GM18870 (cell line): ENCODE data around the gene TAF11L7.
"Not testable (repeated sequence)": the region's sequence is repeated elsewhere in the genome, so short reads cannot be mapped to it uniquely, and the experiment has no call there.

ENCODE experiments used
- ATAC-seq: cut with Tn5 transposase; IDR thresholded peaks from one replicate; pipeline ENCODE4 v1.9.1; 2021; ENCODE audit warnings: moderate library complexity; ENCODE audit not compliant: unreplicated experiment

The TAF11L7 gene

DNA sequence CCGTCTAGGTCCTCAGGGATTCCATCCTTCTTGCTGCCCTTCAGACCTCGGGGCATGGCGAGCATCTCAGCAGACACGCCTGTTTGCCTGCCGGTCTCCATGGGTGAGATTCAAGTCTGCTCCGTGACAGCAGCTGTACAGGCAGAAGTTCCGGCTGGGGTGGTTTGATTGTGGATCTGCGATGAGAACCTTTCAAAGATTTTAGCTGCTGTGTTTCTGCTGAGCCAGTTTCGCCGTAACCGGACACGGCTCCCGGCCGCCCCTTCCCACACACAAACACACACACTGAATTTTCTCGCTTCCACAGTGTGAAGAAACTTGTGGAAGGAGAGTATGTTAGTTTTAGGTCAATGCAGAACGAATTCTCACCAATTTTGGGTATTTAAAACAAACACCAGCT lies at the start of gene TAF11L7:
Gene TAF11L7, minus strand, starts transcription at position 101 of the 400 bp plus-strand sequence.
- ATAC-seq, result not testable (repeated sequence)

DNA sequence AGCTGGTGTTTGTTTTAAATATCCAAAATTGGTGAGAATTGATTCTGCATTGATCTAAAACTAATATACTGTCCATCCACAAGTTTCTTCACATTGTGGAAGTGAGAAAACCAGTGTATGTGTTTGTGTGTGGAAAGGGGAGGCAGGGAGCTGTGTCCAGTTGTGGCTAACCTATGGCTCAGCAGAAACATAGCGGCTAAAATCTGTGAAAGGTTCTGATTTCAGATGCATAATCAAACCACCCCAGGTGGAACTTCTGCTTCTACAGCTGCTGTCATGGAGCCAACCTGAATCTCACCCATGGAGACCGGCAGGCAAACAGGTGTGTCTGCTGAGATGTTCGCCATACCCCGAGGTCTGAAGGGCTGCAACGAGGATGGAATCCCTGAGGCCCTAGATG lies 48.6 kb upstream of the TAF11L7 start, which contains the start of gene TAF11L14:
Gene TAF11L14, plus strand, starts transcription at position 301 of the 400 bp plus-strand sequence.
- no peak for ATAC-seq

DNA sequence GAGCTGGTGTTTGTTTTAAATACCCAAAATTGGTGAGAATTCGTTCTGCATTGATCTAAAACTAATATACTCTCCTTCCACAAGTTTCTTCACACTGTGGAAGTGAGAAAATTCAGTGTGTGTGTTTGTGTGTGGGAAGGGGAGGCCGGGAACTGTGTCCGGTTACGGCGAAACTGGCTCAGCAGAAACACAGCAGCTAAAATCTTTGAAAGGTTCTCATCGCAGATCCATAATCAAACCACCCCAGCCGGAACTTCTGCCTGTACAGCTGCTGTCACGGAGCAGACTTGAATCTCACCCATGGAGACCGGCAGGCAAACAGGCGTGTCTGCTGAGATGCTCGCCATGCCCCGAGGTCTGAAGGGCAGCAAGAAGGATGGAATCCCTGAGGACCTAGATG lies 46.2 kb upstream of the TAF11L7 start, which contains the start of gene TAF11L13:
Gene TAF11L13, plus strand, starts transcription at position 301 of the 400 bp plus-strand sequence.
- not testable (repeated sequence) for ATAC-seq

DNA sequence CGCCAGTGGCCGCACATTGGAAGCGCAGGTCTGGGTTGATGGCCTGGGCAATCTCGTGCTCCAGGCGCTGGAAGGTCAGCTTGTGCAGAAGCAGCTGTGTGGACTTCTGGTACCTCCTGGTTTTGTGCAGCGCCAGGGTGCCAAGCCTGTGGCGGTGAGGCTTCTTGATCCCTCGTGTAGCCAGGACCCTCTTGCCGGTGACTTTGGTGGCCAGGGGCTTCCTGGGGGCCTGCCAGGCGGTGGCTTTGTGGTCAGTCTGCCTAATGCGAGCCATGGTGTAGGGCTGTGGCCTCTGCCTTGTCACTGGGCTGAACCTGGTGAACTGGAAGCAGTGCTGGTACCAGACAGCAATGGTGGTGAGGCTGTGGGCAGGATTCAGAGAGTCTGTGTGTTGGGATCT lies 40.1 kb upstream of the TAF11L7 start:
- ATAC-seq, result no peak

DNA sequence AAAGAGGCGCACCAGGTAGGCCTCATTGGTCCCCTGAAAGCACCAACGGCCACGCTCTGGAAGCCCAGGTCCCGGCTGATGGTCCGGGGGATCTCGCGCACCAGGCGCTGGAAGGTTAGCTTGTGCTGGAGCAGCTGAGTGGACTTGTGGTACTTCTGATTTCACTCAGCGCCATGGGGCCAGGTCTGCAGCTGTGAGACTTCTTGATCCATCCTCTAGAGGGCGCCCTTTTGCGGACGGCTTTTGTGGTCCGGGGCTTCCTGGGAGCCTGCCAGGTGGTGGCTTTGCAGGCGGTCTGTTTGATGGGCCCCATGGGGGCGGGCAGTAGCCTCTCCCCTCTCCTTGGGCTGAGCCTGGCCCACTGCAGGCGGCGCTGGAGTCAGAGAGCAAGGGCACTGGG lies 35.1 kb upstream of the TAF11L7 start:
- no peak for ATAC-seq

DNA sequence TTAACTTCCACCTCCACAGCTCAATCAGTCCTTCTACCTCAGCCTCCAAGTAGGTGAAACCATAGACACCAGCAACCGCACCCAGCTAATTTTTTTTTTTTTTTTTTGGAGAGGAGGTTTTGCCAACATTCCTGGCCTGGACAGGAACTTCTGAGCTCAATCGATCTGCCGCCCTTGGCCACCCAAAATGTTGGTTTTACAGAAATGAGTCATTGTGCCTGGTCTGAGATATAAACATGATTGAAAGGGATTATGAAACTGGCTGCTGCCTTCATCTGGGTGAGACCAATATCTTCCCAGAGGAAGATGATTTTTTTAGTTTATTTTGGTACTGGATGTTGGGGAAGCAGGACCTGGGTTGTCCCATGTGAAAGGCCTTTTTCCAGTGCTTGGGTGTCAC lies 33.8 kb upstream of the TAF11L7 start:
- no peak for ATAC-seq

DNA sequence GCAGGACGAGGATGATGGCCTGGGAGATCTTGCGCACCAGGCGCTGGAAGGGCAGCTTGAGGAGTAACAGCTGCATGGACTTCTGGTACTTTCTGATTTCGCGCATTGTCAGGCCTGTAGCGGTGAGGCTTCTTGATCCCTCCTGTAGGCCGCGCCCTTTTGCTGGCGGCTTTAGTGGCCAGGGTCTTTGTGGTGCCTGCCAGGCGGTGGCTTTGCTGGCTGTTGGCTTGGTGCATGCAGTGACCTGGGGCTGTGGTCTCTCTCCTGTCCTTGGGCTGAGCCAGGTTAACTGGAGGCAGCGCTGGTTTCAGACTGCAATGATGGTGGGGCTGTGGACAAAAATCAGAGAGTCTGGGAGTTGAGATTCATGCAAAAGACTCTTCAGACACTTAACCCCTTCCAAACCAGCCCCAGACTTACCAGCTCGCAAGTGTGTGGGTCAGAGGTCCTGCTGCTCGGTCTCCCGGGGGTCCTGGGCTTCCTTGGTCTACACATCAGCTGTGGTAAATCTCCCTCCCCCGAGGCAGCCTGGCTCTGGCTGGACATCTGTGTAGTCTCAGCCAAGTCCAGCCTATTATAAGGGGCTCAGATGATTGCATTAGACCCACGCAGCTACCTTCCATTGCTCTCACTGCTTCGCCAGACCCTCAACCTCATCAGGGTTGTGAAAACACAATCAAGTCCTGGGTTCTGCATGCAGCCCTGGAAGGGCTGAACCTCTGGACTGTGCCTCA lies 29.5 kb upstream of the TAF11L7 start:
- no peak for ATAC-seq

DNA sequence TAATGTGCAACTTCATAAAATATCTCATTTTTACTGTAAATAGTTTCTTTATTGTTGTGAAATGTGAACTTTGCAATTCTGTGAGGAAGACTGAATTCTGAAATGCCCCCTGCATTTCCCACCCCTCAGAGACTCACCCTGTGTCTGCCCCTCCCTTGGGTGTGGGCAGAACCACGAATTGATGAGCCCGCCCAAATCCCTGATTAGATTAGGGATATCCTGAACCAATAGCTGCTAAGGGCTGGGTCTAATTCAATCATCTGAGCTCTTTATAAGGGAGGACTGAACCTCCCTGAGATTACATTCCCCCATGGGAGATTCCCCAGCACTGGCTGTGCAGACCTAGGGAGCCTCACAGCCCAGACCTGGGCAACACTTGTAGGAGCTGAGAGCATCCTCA lies 24.5 kb upstream of the TAF11L7 start, which contains the start of gene TAF11L12:
Gene TAF11L12, plus strand, starts transcription at position 301 of the 400 bp plus-strand sequence.
- not testable (repeated sequence) for ATAC-seq

DNA sequence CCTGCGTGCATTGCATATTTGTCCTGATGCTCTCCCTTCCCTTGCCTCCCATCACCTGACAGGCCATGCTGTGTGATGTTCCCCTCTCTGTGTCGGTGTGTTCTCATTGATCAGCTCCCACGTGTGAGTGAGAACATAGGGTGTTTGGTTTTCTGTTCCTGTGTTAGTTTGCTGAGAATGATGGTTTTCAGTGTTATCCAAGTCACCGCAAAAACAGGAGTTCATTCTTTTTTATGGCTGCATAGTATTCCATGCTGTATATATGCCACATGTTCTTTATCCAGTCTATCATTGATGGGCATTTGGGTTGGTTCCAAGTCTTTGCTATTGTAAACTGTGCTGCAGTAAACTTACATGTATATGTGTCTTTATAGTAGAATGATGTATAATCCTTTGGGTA lies 21.9 kb upstream of the TAF11L7 start:
- ATAC-seq, result not testable (repeated sequence)

DNA sequence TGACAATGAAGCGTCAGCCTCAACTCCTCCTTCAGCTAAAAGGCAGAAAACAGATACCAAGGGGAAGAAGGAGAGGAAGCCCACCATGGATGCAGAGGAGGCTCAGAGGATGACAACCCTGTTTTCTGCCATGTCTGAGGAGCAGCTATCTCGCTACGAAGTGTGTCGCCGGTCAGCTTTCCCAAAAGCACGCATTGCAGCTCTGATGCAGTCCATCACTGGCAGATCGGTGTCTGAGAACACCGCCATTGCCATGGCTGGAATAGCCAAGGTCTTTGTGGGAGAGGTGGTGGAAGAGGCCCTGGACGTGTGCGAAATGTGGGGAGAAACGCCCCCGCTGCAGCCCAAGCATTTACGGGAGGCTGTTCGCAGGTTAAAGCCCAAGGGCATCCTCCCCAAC lies 19.4 kb upstream of the TAF11L7 start:
- ATAC-seq, result no peak

DNA sequence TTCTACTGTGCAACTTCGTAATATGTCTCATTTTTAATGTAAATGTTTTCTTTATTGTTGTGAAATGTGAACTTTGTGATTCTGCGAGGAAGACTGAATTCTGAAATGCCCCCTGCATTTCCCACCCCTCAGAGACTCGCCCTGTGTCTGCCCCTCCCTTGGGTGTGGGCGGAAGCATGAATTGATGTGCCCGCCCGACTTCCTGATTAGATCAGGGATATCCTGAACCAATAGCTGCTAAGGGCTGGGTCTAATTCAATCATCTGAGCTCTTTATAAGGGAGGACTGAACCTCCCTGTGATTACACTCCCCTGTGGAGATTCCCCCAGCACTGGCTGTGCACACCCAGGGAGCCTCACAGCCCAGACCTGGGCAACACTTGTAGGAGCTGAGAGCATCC lies 18.3 kb upstream of the TAF11L7 start, which contains the start of gene TAF11L11:
Gene TAF11L11, plus strand, starts transcription at position 304 of the 400 bp plus-strand sequence.
- ATAC-seq, result not testable (repeated sequence)

DNA sequence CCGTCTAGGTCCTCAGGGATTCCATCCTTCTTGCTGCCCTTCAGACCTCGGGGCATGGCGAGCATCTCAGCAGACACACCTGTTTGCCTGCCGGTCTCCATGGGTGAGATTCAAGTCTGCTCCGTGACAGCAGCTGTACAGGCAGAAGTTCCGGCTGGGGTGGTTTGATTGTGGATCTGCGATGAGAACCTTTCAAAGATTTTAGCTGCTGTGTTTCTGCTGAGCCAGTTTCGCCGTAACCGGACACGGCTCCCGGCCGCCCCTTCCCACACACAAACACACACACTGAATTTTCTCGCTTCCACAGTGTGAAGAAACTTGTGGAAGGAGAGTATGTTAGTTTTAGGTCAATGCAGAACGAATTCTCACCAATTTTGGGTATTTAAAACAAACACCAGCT lies 12.2 kb upstream of the TAF11L7 start, which contains the start of gene TAF11L10:
Gene TAF11L10, minus strand, starts transcription at position 101 of the 400 bp plus-strand sequence.
- not testable (repeated sequence) for ATAC-seq

DNA sequence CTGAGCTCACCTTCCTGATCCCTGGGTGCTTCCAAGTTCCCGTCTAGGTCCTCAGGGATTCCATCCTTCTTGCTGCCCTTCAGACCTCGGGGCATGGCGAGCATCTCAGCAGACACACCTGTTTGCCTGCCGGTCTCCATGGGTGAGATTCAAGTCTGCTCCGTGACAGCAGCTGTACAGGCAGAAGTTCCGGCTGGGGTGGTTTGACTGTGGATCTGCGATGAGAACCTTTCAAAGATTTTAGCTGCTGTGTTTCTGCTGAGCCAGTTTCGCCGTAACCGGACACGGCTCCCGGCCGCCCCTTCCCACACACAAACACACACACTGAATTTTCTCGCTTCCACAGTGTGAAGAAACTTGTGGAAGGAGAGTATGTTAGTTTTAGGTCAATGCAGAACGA lies 8.7 kb upstream of the TAF11L7 start, which contains the start of gene TAF11L9:
Gene TAF11L9, minus strand, starts transcription at position 140 of the 400 bp plus-strand sequence.
- not testable (repeated sequence) for ATAC-seq

DNA sequence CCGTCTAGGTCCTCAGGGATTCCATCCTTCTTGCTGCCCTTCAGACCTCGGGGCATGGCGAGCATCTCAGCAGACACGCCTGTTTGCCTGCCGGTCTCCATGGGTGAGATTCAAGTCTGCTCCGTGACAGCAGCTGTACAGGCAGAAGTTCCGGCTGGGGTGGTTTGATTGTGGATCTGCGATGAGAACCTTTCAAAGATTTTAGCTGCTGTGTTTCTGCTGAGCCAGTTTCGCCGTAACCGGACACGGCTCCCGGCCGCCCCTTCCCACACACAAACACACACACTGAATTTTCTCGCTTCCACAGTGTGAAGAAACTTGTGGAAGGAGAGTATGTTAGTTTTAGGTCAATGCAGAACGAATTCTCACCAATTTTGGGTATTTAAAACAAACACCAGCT lies 5.3 kb upstream of the TAF11L7 start, which contains the start of gene TAF11L8:
Gene TAF11L8, minus strand, starts transcription at position 101 of the 400 bp plus-strand sequence.
- not testable (repeated sequence) for ATAC-seq
